HCT116 (cell line): ENCODE results near the gene TSPEAR. TPM values are rescaled to one million over a fixed set of nuclear protein-coding genes. Genes with fewer than 3 reads are reported as not detected.
"Not testable (repeated sequence)": the region's sequence is repeated elsewhere in the genome, so short reads cannot be mapped to it uniquely, and the experiment has no call there.

Experiments
- ATAC-seq: fragments of 200-7000 bp; cut with Tn5 transposase; 2 replicates; pipeline ENCODE4 v1.9.1; 2020; ENCODE audit warnings: mild to moderate bottlenecking, moderate library complexity
- BruUV-seq: library from RNA; stranded (reverse); fragments of 400-500 nt; replicated peaks from 2 replicates; lab custom pipeline; 2021; lab: Mats Ljungman, UMichigan
- CTCF ChIA-PET: fragments of 300-600 bp; sonication (Branson Sonifier 250); formaldehyde crosslinking; loops from one replicate; lab custom pipeline; 2021; ENCODE audit warnings: antibody characterized with exemption; lab: Charles Lee
- POLR2A ChIA-PET: fragments of 300-600, 350-600 bp; sonication (Branson Sonifier 250); formaldehyde crosslinking; loops from one replicate; lab custom pipeline; 2021; ENCODE audit warnings: antibody characterized with exemption; lab: Charles Lee
- RAD21 ChIA-PET, 2 experiments: fragments of 300-600 bp; sonication (Branson Sonifier 250); formaldehyde crosslinking; loops; one replicate each; lab custom pipeline; 2023; ENCODE audit warnings: low total read pairs in 2 of 2; ENCODE audit not compliant: uncharacterized antibody in 2 of 2, unreplicated experiment in 2 of 2, low non-redundant PET in 1 of 2; lab: Charles Lee
- DNase-seq: peaks from one replicate; pipeline ENCODE4 v3.0.0-alpha.2; 2010; ENCODE audit warnings: low read depth, low spot score
- H2AFZ ChIP-seq: fragments of 200-600 bp; shearing (Covaris generic), sonication (generic); 2 replicates; pipeline ENCODE4 v1.6.1; 2017; ENCODE audit warnings: low read depth, mixed run types, mixed read lengths, antibody characterized with exemption, low read length; ENCODE audit not compliant: poor library complexity, severe bottlenecking
- H3K27ac ChIP-seq: 2 replicates; pipeline ENCODE4 v1.5.1; 2012; ENCODE audit warnings: low read depth, low read length
- H3K27me3 ChIP-seq: fragments of 200-600 bp; sonication (generic); 2 replicates; pipeline ENCODE4 v1.6.1; 2016; ENCODE audit warnings: mixed run types, low read length, mixed read lengths; ENCODE audit not compliant: insufficient read depth
- H3K36me3 ChIP-seq, 2 experiments: fragments of 200-500 bp in 1 of 2; fragments of 200-600 bp in 1 of 2; sonication (Bioruptor generic) in 1 of 2; sonication (generic) in 1 of 2; 2 replicates each; pipeline versions ENCODE4 v1.5.1 to v1.6.1; 2014 to 2016; ENCODE audit warnings: low read length in 2 of 2, inconsistent platforms in 1 of 2, mixed read lengths in 1 of 2, mixed run types in 1 of 2; ENCODE audit not compliant: insufficient read depth in 2 of 2, control insufficient read depth in 1 of 2
- H3K4me1 ChIP-seq, 2 experiments: fragments of 200-600 bp in 1 of 2; sonication (generic) in 1 of 2; 2 replicates each; pipeline versions ENCODE4 v1.5.1 to v1.6.1; 2012 to 2017; ENCODE audit warnings: low read length in 2 of 2, inconsistent platforms in 1 of 2, mild to moderate bottlenecking in 1 of 2, mixed read lengths in 1 of 2, mixed run types in 1 of 2, moderate library complexity in 1 of 2; ENCODE audit not compliant: insufficient read depth in 2 of 2, control insufficient read depth in 1 of 2
- H3K4me2 ChIP-seq: fragments of 200-600 bp; sonication (generic); 2 replicates; pipeline ENCODE4 v1.6.1; 2017; ENCODE audit warnings: mixed run types, low read length, mixed read lengths
- H3K4me3 ChIP-seq, 2 experiments: fragments of 200-600 bp in 1 of 2; sonication (generic) in 1 of 2; replicated peaks in 1 of 2; 2 replicates each; pipeline ENCODE4 v1.5.1; 2011 to 2016; ENCODE audit warnings: low read length in 2 of 2, control low read depth in 1 of 2, low read depth in 1 of 2, mild to moderate bottlenecking in 1 of 2, mixed read lengths in 1 of 2, mixed run types in 1 of 2
- H3K79me2 ChIP-seq: fragments of 200-600 bp; sonication (generic); 2 replicates; pipeline ENCODE4 v1.6.1; 2017; ENCODE audit warnings: mild to moderate bottlenecking, mixed run types, low read length, moderate library complexity, mixed read lengths; ENCODE audit not compliant: insufficient read depth
- H3K9ac ChIP-seq: fragments of 200-600 bp; sonication (generic); 2 replicates; pipeline ENCODE4 v1.6.1; 2016; ENCODE audit warnings: low read length, mixed read lengths
- H3K9me2 ChIP-seq: fragments of 200-600 bp; sonication (generic), shearing (Covaris generic); 2 replicates; pipeline ENCODE4 v1.6.1; 2017; ENCODE audit warnings: mixed run types, mild to moderate bottlenecking, moderate library complexity; ENCODE audit not compliant: insufficient read depth
- H3K9me3 ChIP-seq, 2 experiments: fragments of 200-500 bp in 1 of 2; fragments of 200-600 bp in 1 of 2; sonication (Bioruptor generic) in 1 of 2; sonication (generic) in 1 of 2; 2 replicates each; pipeline ENCODE4 v1.6.1; 2014 to 2017; ENCODE audit warnings: low read length in 2 of 2, mixed read lengths in 2 of 2, inconsistent platforms in 1 of 2, low read depth in 1 of 2, mild to moderate bottlenecking in 1 of 2, mixed run types in 1 of 2, moderate library complexity in 1 of 2; ENCODE audit not compliant: control insufficient read depth in 1 of 2, insufficient read depth in 1 of 2
- H4K20me1 ChIP-seq: fragments of 200-600 bp; sonication (generic), shearing (Covaris generic); 2 replicates; pipeline ENCODE4 v1.6.1; 2017; ENCODE audit warnings: mixed run types, mild to moderate bottlenecking, moderate library complexity; ENCODE audit not compliant: insufficient read depth
- CBX3 ChIP-seq: IDR thresholded peaks from 2 replicates; pipeline ENCODE4 v1.6.1; 2012; ENCODE audit warnings: low read depth
- CEBPB ChIP-seq: IDR thresholded peaks from 2 replicates; pipeline ENCODE4 v1.6.1; 2012; ENCODE audit warnings: low read depth
- EGR1 ChIP-seq: IDR thresholded peaks from 2 replicates; pipeline ENCODE4 v1.6.1; 2012; ENCODE audit warnings: low read depth
- EZH2phosphoT487 ChIP-seq: fragments of 200-600 bp; IDR thresholded peaks from 2 replicates; pipeline ENCODE4 v1.6.1; 2018; ENCODE audit warnings: antibody characterized with exemption, borderline replicate concordance
- JUND ChIP-seq: IDR thresholded peaks from 2 replicates; pipeline ENCODE4 v1.6.1; 2012
- POLR2A ChIP-seq: IDR thresholded peaks from 2 replicates; pipeline ENCODE4 v1.7.0; 2011; ENCODE audit warnings: borderline replicate concordance; ENCODE audit not compliant: insufficient read depth, insufficient read length; ENCODE audit errors: extremely low read depth
- POLR2AphosphoS5 ChIP-seq: IDR thresholded peaks from 2 replicates; pipeline ENCODE4 v1.6.1; 2011; ENCODE audit warnings: mild to moderate bottlenecking, low read depth, low read length, moderate library complexity
- RAD21 ChIP-seq: IDR thresholded peaks from 2 replicates; pipeline ENCODE4 v1.6.1; 2012; ENCODE audit warnings: low read depth, mild to moderate bottlenecking
- SIN3A ChIP-seq: IDR thresholded peaks from 2 replicates; pipeline ENCODE4 v1.6.1; 2012; ENCODE audit warnings: low read depth
- SP1 ChIP-seq: IDR thresholded peaks from 2 replicates; pipeline ENCODE4 v1.6.1; 2012; ENCODE audit warnings: low read depth
- TCF7L2 ChIP-seq: IDR thresholded peaks from 2 replicates; pipeline ENCODE4 v1.7.0; 2011; ENCODE audit warnings: borderline replicate concordance, inconsistent platforms; ENCODE audit not compliant: insufficient read depth, insufficient read length; ENCODE audit errors: extremely low read depth
- YY1 ChIP-seq: IDR thresholded peaks from 2 replicates; pipeline ENCODE4 v1.6.1; 2011; ENCODE audit warnings: low read length, low read depth, moderate library complexity, mild to moderate bottlenecking; ENCODE audit not compliant: insufficient replicate concordance; ENCODE audit errors: extremely low read depth
- ZBTB33 ChIP-seq: IDR thresholded peaks from 2 replicates; pipeline ENCODE4 v1.6.1; 2011; ENCODE audit warnings: mild to moderate bottlenecking, low read length, moderate library complexity; ENCODE audit not compliant: insufficient replicate concordance; ENCODE audit errors: extremely low read depth
- intact Hi-C: fragments of 100-400 bp; cut with micrococcal nuclease; formaldehyde crosslinking; loops from 2 replicates; pipeline ENCODE4 v1.10.0; 2022
- total RNA-seq: library from RNA; stranded (reverse); gene quantifications from one replicate; pipeline ENCODE4 v1.2.1, GENCODE V29; 2021; ENCODE audit not compliant: unreplicated experiment
- TF ChIP-seq, protein P1 (sequence below): IDR thresholded peaks from 2 replicates; pipeline ENCODE4 v1.6.1; 2012
- TF ChIP-seq, protein P2 (sequence below): IDR thresholded peaks from 2 replicates; pipeline ENCODE4 v1.6.1; 2012

Gene TSPEAR
- total RNA-seq, 1 experiment from 2014 or later, result not detected

- no peaks in the 10 kb centered on the region for H3K27me3 ChIP-seq
- DNase-seq, result no peak
- H3K36me3 ChIP-seq, result no peaks in the 10 kb centered on the region
- no peak within 1 kb of the TSS for H2AFZ ChIP-seq
- no peaks in the 10 kb centered on the region for H3K9me3 ChIP-seq
- no peak within 1 kb of the TSS for H3K4me2 ChIP-seq
- ChIA-PET RAD21 (no interaction called here), POLR2A (no interaction called here), CTCF (no interaction called here)
- no peaks in the 10 kb centered on the region for H3K9me2 ChIP-seq
- no peak within 1 kb of the TSS for H3K27ac ChIP-seq
- H3K9ac ChIP-seq, result no peak within 1 kb of the TSS
- intact Hi-C loops, result no loop called here
- no peaks in the 10 kb centered on the region; a peak in 1 of 4 replicates for H3K4me1 ChIP-seq
- H3K4me3 ChIP-seq, result no peak within 1 kb of the TSS
- no peak for TF ChIP-seq YY1
- no peak for TF ChIP-seq POLR2A
- TF ChIP-seq, protein P1, sequence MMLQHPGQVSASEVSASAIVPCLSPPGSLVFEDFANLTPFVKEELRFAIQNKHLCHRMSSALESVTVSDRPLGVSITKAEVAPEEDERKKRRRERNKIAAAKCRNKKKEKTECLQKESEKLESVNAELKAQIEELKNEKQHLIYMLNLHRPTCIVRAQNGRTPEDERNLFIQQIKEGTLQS, result no peak
- TF ChIP-seq EZH2phosphoT487, result no peak
- TF ChIP-seq CBX3, result no peak
- TF ChIP-seq RAD21, result no peak
- TF ChIP-seq POLR2AphosphoS5, result no peak
- no peak for TF ChIP-seq EGR1
- no peak for TF ChIP-seq SP1
- no peak for TF ChIP-seq CEBPB
- TF ChIP-seq, protein P2, sequence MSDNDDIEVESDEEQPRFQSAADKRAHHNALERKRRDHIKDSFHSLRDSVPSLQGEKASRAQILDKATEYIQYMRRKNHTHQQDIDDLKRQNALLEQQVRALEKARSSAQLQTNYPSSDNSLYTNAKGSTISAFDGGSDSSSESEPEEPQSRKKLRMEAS, result no peak
- TF ChIP-seq ZBTB33, result no peak
- TF ChIP-seq JUND, result no peak
- no peak for TF ChIP-seq SIN3A
- TF ChIP-seq TCF7L2, result no peak
- no peak for ATAC-seq
- BruUV-seq, result no TSS peak
- H4K20me1 ChIP-seq, result no peaks in the 10 kb centered on the region
- no peaks in the 10 kb centered on the region for H3K79me2 ChIP-seq
These were observed 118.7 kb downstream of the TSPEAR start, which contains the start of gene KRTAP10-6 for GRCh38 chr21:44592446-44593311. KRTAP10-6 (minus strand) TSS chr21:44592505; CDS start chr21:44592484, 21 bp downstream.

DNA sequence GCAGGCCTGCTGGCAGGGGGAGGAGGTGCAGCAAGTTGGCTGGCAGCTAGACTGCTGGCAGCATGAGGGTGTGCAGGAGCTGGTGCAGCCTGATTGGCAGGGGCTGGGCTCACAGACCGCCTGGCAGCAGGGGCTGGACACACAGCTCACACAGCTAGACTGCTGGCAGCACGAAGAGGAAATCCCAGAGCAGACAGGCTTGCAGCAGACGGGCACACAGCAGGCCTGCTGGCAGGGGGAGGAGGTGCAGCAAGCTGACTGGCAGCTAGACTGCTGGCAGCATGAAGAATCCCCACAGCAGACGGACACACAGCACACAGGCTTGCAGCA is 119.6 kb downstream of the TSPEAR start:
- H3K27ac ChIP-seq, H3K79me2 ChIP-seq, BruUV-seq, DNase-seq, H3K9me3 ChIP-seq, intact Hi-C loops, POLR2A ChIA-PET, H3K4me3 ChIP-seq, H2AFZ ChIP-seq, H4K20me1 ChIP-seq, H3K4me1 ChIP-seq, RAD21 ChIA-PET, CTCF ChIA-PET, H3K9me2 ChIP-seq, H3K36me3 ChIP-seq, H3K9ac ChIP-seq, H3K27me3 ChIP-seq, H3K4me2 ChIP-seq: not testable (repeated sequence)
- peak; percentile 30 for ATAC-seq
